Measurements from ENCODE around the gene MAG. TPM values are rescaled to one million over a fixed set of nuclear protein-coding genes. Genes with fewer than 3 reads are reported as not detected.

The MAG gene
- total and polyA plus RNA-seq, 9 of the 15 experiments (the other 6 are each of a cell fraction or from before 2014, with no cell fraction given), result 0.11 to 10.0 (median 1.6) TPM

DNA sequence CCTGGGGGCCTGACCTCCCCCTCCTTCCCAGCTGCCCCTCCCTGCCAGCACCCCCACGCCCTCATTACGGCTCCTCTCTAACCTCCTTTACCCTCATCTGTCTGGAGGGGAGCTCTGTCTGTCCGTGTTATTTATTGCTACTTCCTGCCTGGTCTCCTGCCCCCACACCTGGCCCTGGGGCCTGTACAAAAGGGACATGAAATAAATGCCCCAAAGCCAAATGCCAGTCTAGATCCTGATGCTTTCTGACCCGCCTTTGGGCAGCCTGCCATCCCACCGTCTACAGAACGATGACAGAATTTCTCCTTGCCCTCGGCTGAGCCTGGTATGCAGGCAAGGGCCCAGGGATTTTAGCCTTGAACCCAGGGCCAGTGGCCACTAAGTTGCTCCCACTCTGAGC, 21.6 kb downstream of the MAG start:
- WGBS (ENCODE audit: insufficient coverage, low coverage, missing lambda C conversion rate), result 67% methylated on average over 7 of the region's 7 CpGs
- Histone ChIP-seq H2AFZ (ENCODE audit: low read depth, low read length) (no peak overlapping the region), H3K79me2 (ENCODE audit: control insufficient read depth, insufficient read depth, low read length) (peaks cover 10% of the 10 kb centered on the region; the same call in 2 of the 3 replicates), H3K9me3 (replicated peaks; ENCODE audit: control insufficient read depth, insufficient read depth, low read depth, low read length) (no peaks in the 10 kb centered on the region), H3K4me2 (ENCODE audit: insufficient read depth, low read length) (no peak overlapping the region), H3K9ac (ENCODE audit: insufficient read depth in 1 of 2, low read depth in 2 of 2, low read length in 2 of 2) (peak overlapping the region in 1 of 2 experiments; percentile 73; a peak in 2 of 4 replicates), H3K27ac (ENCODE audit: extremely low read depth, low read depth, low read length) (no peak overlapping the region; the same call in 2 of the 3 replicates), H4K20me1 (replicated peaks; ENCODE audit: control insufficient read depth, insufficient read depth, low read length) (no peaks in the 10 kb centered on the region), H3K4me1 (replicated peaks in 1 of 2; ENCODE audit: control insufficient read depth in 2 of 2, insufficient read depth in 2 of 2, low read length in 2 of 2) (peaks cover 47 to 70% of the 10 kb centered on the region in 2 experiments), H3K36me3 (ENCODE audit: control insufficient read depth, insufficient read depth, low read length) (no peaks in the 10 kb centered on the region), H3K27me3 (ENCODE audit: control insufficient read depth in 2 of 2, insufficient read depth in 2 of 2, low read length in 2 of 2) (no peaks in the 10 kb centered on the region), H3K9me1 (ENCODE audit: control insufficient read depth, insufficient read depth, low read length) (no peaks in the 10 kb centered on the region), H3K4me3 (no peak overlapping the region)
- ChIA-PET POLR2A (interaction anchor here (0.6 kb wide), 1 partner anchor 187 kb away, joined by 3 read pairs; no protein-coding TSS in a partner anchor), CTCF (ENCODE audit: low intra/inter-chr PET ratio) (no interaction called here)
- no peak for FAIRE-seq
- ATAC-seq, result no peak
- peak in 1 of 4 experiments; percentile 12 for DNase-seq (ENCODE audit: extremely low read depth in 1 of 4, low spot score in 3 of 4)
- TF ChIP-seq GATA2 (CRISPR knock-in tag; IDR thresholded peaks at IDR 0.05), result no peak
- TF ChIP-seq HDAC8 (tag; IDR thresholded peaks at IDR 0.05), result no peak
- no peak for TF ChIP-seq FOSL1 (tag; conservative IDR thresholded peaks at IDR 0.05)
- peak; percentile 54 for TF ChIP-seq MEIS2 (IDR thresholded peaks at IDR 0.05; ENCODE audit: partially characterized antibody)
- TF ChIP-seq EWSR1 (IDR thresholded peaks at IDR 0.05; ENCODE audit: borderline replicate concordance, low read depth, partially characterized antibody), result no peak
- no peak for TF ChIP-seq CBX3 (IDR thresholded peaks at IDR 0.05; ENCODE audit: borderline replicate concordance in 1 of 2, low read length in 2 of 2)
- TF ChIP-seq VEZF1 (CRISPR knock-in tag; IDR thresholded peaks at IDR 0.05), result no peak
- TF ChIP-seq PTRF (tag; IDR thresholded peaks at IDR 0.05), result no peak
- TF ChIP-seq SIN3B (IDR thresholded peaks at IDR 0.05; ENCODE audit: low read depth), result no peak
- TF ChIP-seq PKNOX1 (IDR thresholded peaks at IDR 0.05), result peak; percentile 44; the same call in 1 of the 2 replicates
- 0 out of 2 replicates have a peak, but pooled peaks have one; percentile 15 for TF ChIP-seq EGR1 (conservative IDR thresholded peaks at IDR 0.05)
- no peak for TF ChIP-seq FOXK2 (conservative IDR thresholded peaks at IDR 0.05 in 1 of 2, IDR thresholded peaks at IDR 0.05 in 1 of 2; ENCODE audit: low read depth in 2 of 2)
- TF ChIP-seq ZNF764 (CRISPR knock-in tag; IDR thresholded peaks at IDR 0.05; ENCODE audit: low read depth), result no peak
- no TSS peak for BruUV-seq (replicated peaks)
- intact Hi-C loops (cut with micrococcal nuclease), result no loop called here
- in situ Hi-C loops (cut with MboI), result no loop called here

Data from K562 (cell line).